Activated CD8-positive, alpha-beta memory T cell treated with anti-CD3 and anti-CD28 coated beads for 1 hour (primary cell): ENCODE data around the gene PRIMA1.

Source experiments
- DNase-seq, 2 donors: peaks; one replicate each; pipeline ENCODE4 v3.0.0-alpha.2; 2020; ENCODE audit warnings: low read depth in 1 of 2; ENCODE audit errors: extremely low read depth in 1 of 2

The PRIMA1 gene

GRCh38 chr14:93715279-93715927 is 72.9 kb downstream of the PRIMA1 start:
- no peak for DNase-seq

GRCh38 chr14:93714605-93715004 is 73.7 kb downstream of the PRIMA1 start:
- DNase-seq = no peak

GRCh38 chr14:93713726-93714405 is 74.4 kb downstream of the PRIMA1 start:
- DNase-seq = no peak

- DNase-seq = no peak
These were observed 75.2 kb downstream of the PRIMA1 start for GRCh38 chr14:93712838-93713724.

- DNase-seq = no peak
These were observed 76.0 kb downstream of the PRIMA1 start for GRCh38 chr14:93712079-93712837.

- DNase-seq = no peak
These were observed 79.0 kb downstream of the PRIMA1 start for GRCh38 chr14:93709249-93709648.

GRCh38 chr14:93708800-93709199 is 79.5 kb downstream of the PRIMA1 start:
- no peak for DNase-seq

- DNase-seq = no peak
These were observed 80.0 kb downstream of the PRIMA1 start for GRCh38 chr14:93708311-93708734.

- DNase-seq = no peak
These were observed 80.8 kb downstream of the PRIMA1 start for GRCh38 chr14:93707475-93707874.

GRCh38 chr14:93706360-93706955 is 81.8 kb downstream of the PRIMA1 start:
- DNase-seq = no peak

GRCh38 chr14:93705513-93706156 is 82.7 kb downstream of the PRIMA1 start:
- DNase-seq = no peak

GRCh38 chr14:93703941-93704340 is 84.3 kb downstream of the PRIMA1 start:
- no peak for DNase-seq

- DNase-seq = no peak
These were observed 85.3 kb downstream of the PRIMA1 start for GRCh38 chr14:93702946-93703345.

- DNase-seq = no peak
These were observed 86.7 kb downstream of the PRIMA1 start for GRCh38 chr14:93701562-93701961.

- DNase-seq = no peak
These were observed 87.4 kb downstream of the PRIMA1 start for GRCh38 chr14:93700928-93701327.

- no peak for DNase-seq
These were observed 94.4 kb downstream of the PRIMA1 start for GRCh38 chr14:93693914-93694313.

GRCh38 chr14:93691042-93691780 is 97.1 kb downstream of the PRIMA1 start:
- DNase-seq = no peak

GRCh38 chr14:93690146-93690545 is 98.1 kb downstream of the PRIMA1 start:
- no peak for DNase-seq

GRCh38 chr14:93688820-93689219 is 99.5 kb downstream of the PRIMA1 start:
- no peak for DNase-seq
